Measurements from ENCODE around the gene KLHL10.
"Not testable (repeated sequence)": the region's sequence is repeated elsewhere in the genome, so short reads cannot be mapped to it uniquely, and the experiment has no call there.

KLHL10 gene

DNA sequence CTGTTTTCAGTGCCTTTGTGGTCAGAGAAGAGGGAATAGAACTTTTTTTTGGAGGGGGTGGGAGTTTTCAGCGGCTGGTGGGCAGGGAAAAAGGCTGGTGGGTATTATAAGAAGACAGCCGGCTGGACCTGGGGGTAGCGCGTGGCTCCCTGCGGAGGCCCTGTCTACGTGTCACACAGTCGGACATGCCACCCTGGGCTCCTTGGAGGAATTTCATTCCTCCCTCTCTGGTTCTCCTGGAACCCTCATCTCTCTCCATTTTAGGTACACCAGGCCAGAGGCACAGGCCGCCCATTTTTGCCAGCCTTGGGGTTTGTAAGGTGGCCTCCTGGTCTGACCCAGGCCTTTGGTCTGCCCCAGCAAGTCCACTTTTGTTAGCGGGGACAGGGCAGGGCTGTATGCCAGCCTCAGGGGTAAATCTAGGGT is 23.9 kb upstream of the KLHL10 start:
- FAIRE-seq: no peak

DNA sequence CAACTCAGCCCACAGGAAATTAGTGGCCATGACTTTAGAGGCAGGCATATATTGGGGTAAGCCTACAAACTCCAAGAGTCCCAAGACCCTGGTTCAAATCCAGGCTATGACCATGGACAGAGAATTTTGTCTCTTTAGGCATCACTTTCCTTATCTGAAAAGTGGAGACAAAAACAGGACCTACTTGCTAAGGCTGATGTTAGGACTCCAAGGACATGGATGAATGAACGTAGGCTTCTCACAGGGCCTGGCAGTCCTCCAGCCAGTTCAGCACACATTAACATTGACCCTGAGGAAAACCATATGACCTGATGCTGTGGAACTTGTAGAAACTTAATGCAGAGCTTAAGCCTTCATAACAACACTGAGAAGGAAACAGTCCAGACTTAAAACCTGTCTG is 23.4 kb upstream of the KLHL10 start:
- no peak for FAIRE-seq

DNA sequence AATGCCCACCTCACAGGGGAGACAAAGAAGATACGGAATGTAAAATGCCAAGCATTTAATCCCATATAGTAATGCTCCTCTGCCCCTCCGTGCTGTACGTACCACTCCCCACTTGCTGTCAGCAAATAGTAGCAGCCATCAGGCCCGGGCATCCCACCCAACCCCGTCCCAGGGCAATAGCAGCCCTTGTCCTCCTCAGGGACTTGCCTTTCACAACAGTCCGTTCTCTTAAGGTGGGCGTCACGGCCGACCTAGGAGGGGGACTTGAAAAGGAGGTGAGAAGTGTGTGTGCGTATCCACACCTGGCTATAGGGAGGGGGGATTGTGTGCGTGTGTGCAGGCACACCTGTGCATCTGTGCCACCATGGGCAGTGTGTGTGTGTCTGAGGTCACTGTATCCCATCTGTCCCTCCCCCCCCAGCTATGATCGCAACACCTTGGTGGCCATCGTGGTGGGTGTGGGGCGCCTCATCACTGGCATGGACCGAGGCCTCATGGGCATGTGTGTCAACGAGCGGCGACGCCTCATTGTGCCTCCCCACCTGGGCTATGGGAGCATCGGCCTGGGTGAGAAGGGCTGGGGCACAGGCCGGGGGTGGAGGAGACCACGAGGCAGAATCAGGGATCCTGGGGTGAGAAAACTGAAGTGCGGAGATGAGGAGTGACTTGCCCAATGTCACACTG is 20.8 kb upstream of the KLHL10 start:
- FAIRE-seq: no peak

DNA sequence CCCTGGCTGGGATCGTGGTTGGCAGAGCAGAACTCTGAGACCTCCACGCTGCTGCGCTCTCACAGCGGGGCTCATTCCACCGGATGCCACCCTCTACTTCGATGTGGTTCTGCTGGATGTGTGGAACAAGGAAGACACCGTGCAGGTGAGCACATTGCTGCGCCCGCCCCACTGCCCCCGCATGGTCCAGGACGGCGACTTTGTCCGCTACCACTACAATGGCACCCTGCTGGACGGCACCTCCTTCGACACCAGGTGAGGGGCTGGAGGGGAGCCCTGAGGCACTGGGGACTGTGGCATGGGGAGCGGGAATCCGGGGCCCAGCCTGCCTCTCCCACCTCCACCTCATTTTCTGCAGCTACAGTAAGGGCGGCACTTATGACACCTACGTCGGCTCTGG is 19.6 kb upstream of the KLHL10 start:
- no peak for FAIRE-seq

DNA sequence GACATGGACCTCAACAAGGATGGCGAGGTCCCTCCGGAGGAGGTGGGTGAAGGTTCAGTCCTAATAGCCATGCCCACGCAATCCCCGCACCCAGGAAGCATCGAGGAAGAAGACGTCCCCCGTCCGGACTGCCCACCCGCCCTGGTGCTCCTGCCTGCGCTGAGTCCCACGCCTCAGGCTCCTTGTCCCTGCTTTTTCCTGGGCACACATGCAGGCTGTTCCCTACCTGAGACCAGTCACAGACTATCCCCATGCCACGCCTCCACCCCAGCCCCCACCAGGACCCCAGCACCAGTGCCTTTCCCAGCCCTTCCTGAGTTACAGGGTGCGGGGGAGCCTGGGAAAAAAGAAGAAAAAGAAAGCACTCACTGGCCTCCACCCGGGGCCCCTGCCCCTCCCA is 15.8 kb upstream of the KLHL10 start:
- FAIRE-seq: no peak

DNA sequence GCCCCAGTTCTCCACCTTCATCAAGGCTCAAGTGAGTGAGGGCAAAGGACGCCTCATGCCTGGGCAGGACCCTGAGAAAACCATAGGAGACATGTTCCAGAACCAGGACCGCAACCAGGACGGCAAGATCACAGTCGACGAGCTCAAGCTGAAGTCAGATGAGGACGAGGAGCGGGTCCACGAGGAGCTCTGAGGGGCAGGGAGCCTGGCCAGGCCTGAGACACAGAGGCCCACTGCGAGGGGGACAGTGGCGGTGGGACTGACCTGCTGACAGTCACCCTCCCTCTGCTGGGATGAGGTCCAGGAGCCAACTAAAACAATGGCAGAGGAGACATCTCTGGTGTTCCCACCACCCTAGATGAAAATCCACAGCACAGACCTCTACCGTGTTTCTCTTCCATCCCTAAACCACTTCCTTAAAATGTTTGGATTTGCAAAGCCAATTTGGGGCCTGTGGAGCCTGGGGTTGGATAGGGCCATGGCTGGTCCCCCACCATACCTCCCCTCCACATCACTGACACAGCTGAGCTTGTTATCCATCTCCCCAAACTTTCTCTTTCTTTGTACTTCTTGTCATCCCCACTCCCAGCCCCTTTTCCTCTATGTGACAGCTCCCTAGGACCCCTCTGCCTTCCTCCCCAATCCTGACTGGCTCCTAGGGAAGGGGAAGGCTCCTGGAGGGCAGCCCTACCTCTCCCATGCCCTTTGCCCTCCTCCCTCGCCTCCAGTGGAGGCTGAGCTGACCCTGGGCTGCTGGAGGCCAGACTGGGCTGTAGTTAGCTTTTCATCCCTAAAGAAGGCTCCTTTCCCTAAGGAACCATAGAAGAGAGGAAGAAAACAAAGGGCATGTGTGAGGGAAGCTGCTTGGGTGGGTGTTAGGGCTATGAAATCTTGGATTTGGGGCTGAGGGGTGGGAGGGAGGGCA is 15.1 kb upstream of the KLHL10 start:
- no peak for FAIRE-seq

DNA sequence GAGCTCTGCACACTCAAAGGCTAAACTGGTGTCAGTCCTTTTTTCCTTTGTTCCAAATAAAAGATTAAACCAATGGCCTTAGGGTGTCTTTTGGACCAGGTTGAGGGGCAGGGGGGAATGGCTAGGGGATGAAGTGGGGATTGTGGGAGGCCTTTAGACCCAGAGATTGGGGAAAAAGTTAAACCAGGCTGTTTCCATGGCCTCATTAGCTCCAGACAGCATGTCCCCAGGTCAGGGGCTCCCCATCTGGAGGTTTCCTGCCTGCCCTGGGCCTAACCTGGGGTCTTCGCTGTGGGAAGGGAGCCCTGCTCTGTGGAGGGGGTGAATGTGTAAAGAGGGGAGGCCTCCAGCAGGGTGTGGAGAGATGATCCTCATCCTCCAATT is 14.5 kb upstream of the KLHL10 start:
- no peak for FAIRE-seq

DNA sequence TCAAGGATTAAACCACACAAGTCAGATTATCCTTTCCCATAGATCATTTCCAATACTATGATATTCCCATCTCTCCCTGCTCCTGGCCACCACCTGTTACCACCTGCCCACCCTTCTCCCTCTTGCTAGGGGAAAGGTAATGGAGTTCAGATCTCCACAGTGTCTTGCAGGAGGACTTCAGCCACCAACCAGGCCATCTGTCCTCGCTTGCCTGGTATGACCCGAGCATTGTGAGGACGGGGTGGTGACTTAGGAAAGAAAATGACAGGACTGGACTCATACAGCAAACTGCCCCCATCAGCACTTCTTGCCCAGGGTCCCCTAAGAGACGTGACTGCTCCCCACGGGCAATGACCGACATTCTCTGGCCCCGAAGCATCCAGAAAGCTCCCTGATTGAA is 14.0 kb upstream of the KLHL10 start:
- FAIRE-seq: no peak

DNA sequence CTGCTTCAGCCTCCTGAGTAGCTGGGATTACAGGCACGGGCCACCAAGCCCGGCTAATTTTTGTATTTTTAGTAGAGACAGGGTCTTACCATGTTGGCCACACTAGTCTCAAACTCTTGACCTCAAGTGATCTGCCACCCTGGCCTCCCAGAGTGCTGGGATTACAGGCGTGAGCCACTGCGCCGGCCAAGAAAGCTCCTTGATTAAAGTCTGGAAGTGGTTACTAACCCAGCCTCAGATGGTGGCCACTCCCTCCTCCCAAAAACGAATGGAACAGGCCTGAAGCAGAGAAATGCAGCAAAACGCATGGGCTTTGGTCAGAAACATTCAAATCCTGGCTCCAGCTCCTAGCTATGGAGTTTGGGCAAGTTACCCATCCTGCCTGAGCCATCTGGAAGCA is 13.5 kb upstream of the KLHL10 start:
- no peak for FAIRE-seq

DNA sequence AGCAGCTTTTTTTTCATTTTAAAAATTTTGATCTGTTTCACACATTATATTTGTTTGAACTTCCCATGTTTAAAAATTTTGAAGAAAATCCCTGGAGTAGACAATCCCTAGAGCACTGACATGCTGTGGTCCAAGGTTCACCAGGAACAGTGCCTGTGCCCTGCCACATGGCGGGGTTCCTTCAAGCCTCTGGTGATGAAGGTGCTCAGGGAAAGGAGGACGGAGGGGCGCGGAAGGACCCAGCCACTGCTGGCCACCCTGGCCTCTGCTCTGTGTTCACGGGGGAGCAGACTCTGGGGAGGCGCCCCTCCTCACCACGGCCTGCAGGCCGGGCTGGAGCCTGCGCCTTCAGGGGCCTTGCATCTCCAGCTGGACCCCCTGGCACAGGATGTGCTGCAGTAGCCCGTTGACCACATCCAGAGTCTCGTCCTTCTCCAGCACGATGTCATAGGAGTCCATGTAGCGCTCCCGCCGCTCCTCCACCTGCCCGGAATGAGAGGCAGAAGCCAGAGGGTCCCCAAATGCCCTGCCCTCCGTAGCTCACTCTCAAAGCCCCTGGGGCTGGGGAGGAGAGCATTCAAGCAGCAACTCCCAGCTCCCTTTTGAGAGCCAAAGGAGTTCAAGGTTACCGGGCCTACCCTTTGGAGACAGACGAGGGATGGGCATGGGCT is 12.3 kb upstream of the KLHL10 start:
- no peak for FAIRE-seq

DNA sequence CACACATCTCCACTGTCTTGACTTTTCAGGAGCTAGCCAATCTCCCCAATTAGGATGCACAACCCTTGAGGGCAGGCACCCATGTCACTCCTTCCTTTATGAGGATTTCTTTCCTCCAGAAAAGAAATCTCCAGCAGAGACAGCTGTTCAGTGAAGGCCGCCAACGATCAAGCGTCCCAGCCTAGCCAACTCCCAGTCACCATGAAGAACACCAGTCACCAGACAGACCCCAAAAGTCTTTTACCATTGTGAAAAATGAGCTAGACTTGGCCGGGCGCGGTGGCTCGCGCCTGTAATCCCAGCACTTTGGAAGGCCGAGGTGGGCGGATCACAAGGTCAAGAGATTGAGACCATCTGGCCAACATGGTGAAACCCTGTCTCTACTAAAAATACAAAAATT is 7.7 kb upstream of the KLHL10 start:
- FAIRE-seq: not testable (repeated sequence)

DNA sequence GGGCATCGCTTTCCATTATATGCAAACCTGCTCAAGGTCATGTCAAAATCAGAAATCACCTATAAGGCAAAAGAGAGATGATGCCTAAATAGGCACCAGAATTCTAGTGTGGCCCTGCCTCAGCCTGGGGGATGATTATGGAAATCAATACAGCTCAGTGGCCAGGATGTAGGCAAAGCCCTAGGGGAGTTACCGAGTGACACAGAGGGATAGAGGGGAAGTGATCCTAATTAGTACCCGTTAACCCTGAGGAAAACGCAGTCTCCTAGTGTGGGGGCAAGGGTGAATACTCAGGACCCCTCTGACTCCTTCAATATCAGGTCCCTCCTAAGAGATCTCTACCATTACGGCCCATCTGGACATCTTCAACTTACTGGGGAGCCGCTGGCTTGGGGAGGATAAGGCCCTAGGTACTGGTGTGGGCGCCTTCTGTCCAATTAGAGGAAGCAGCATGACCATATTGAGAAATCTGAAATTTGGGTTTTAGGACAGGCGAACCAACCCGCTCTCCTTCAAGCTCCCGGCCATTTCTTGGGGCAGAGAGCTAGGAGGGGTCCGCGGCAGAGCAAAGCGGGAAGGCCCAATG is 2.3 kb upstream of the KLHL10 start:
- no peak for FAIRE-seq

DNA sequence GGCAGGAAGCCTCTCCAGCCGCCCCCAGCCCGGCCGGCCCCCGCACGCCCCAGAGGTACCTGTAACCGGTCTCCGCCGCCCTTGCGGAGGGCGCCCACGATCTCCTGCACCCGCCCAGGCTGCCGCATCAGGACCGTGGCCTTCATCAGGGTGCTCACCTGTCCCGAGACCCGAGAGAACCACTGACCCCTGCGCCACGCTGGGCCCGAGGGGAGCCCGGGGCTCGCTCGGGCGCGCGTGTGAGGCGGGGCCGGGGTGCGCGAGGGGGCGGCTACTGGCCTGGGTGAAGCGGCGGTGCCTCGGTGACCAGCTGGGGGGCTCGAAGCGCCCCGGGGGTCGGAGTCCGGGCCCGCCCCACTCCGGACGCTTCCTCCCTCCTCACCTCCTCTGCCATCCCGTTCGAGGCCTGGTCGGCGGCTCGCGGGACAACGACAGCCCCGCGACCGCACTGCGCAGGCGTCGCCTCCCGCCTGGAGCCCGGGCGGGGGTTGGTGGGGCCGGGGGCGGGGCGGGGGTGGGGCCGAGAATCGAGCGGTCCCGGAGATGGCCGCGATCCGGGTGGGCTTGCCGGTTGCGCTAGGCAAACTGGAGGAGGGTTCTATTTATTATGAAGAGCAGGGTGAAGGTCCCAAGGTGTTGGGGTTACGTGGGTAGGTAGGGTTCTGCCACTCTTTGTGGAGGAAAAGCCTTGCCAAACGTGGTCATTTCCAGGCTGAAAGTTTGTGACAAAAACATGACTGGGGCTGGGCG is 1.6 kb upstream of the KLHL10 start, which contains the start of gene NT5C3B:
TSS of gene NT5C3B (minus strand) at position 433 of the 750 bp plus-strand sequence. CDS start at position 394, 39 bp downstream.
- no peak for FAIRE-seq

DNA sequence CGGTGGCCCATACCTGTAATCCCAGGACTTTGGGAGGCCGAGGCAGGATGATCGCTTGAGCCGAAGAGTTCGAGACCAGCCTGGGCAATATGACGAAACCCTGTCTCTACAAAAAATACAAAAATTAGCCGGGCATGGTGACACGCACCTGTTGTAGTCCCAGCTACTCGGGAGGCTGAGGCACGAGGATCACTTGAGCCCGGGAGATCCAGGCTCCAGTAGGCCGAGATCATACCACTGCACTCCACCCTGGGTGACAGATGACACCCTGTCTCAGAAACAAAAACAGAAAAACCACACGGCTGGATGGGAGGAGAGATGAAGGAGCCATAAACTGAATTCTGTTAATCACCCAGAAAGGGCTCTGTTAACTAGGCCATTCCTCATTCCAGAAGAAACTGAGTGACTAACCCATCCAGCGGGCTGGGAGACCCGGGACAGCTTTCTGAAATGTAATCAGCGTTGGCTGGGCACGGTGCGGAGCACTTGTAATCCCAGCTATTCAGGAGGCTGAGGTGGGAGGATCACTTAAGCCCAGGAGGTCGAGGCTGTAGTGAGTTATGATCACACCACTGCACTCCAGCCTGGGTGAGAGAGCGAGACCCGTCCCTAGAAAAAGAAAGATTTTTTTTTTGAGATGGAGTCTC is 952 bp upstream of the KLHL10 start:
- no peak for FAIRE-seq

DNA sequence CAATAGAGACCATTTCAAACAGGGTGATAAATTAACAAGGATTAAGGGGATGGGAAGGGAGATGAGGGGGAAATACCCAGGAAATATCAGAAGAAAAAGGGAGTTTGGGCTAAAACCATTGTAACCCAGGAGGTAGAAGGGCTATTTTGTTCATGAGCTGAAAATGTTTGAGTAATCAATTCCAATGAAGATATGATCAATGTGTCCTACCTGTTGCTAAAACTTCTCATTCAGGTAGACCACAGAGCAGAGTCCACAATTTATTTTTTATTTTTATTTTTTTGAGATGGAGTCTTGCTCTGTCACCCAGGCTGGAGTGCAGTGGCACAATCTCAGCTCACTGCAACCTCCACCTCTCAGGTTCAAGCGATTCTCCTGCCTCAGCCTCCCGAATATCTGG is 1.8 kb downstream of the KLHL10 start:
- not testable (repeated sequence) for FAIRE-seq

DNA sequence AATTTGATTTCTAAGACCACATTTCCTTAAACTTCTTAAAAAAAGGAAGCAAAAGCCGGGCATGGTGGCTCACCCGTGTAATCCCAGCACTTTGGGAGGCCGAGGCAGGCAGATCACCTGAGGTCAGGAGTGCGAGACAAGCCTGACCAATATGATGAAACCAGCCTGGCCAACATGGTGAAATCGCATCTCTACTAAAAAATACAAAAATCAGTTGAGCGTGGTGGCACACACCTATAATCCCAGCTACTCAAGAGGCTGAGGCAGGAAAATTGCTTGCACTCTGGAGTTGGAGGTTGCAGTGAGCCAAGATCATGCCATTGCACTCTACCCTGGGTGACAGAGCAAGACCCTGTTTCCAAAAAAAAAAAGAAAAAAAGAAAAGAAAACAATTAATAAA is 3.2 kb downstream of the KLHL10 start:
- FAIRE-seq: not testable (repeated sequence)

DNA sequence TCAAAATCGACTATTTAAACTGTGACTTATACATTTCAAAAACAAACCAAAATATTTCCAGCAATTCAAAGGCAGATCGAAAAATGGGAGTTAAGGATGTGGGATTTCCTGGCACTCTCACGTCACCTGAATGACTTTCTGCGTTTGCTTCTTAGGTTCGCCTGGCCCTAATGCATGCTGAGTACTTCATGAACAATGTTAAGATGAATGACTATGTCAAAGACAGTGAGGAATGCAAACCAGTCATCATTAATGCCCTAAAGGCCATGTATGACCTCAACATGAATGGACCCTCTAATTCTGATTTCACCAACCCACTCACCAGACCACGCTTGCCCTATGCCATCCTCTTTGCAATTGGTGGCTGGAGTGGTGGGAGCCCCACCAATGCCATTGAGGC is 7.3 kb downstream of the KLHL10 start:
- no peak for FAIRE-seq

DNA sequence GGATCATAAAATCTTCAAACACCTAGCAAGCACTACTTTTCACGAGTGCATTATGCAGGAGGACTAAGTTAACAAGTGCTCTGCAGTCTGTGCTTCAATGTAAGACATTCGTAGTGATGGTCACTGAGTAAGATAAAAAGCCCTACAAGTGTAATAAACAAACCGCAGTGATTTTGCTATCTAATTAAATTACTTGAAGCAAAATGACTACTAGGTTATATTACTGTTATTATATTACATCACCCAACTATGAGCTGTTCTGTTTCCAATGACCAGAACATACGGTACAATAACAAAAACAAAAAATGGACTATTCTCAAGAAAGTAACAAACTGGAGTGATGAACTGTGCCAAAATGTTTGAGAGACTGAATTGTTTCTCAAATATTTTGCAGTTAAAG is 11.2 kb downstream of the KLHL10 start:
- FAIRE-seq: no peak

DNA sequence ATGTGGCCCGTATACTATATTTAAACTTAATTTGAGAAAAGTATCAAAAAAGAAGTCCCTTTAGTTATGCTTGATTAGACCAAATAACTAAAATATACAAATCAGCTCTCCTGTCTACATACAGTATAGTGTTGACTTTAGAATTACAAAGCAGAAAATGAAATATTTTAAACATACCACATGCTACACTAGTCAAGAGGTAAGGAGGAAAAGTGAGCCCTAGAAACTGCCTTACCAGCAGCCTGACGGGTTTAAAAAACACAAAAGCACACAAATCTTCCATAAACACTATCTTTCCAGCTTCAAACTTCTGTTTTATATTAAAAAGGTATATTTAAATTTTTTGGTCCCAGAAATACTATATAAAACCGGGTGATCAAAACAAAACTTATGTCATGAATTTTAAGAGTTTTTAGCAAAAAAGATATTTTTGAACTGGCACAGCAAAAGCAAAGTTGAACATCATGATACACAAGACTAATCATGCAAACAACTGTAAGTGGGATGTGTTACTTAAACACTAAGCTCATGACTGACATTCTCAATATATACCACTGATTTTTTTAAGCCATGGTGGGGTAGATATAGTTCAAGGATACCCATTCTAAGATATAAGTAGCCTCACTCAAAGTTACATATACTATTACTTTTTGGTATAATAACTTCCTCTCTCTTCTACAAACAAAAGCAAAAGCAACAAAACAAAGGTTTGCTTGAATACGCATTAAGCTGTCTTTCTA is 11.8 kb downstream of the KLHL10 start:
- FAIRE-seq: no peak

DNA sequence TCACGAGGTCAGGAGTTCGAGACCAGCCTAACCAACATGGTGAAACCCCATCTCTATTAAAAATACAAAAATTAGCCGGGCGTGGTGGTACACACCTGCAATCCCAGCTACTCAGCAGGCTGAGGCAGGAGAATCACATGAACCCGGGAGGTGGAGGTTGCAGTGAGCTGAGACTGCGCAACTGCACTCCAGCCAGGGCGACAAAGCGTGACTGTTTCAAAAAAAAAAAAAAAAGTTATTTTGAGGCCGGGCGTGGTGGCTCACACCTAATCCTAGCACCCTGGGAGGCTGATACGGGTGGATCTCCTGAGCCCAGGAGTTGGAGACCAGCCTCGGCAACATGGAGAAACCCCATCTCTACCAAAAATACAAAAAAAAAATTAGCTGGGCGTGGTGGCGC is 13.8 kb downstream of the KLHL10 start:
- FAIRE-seq: not testable (repeated sequence)

DNA sequence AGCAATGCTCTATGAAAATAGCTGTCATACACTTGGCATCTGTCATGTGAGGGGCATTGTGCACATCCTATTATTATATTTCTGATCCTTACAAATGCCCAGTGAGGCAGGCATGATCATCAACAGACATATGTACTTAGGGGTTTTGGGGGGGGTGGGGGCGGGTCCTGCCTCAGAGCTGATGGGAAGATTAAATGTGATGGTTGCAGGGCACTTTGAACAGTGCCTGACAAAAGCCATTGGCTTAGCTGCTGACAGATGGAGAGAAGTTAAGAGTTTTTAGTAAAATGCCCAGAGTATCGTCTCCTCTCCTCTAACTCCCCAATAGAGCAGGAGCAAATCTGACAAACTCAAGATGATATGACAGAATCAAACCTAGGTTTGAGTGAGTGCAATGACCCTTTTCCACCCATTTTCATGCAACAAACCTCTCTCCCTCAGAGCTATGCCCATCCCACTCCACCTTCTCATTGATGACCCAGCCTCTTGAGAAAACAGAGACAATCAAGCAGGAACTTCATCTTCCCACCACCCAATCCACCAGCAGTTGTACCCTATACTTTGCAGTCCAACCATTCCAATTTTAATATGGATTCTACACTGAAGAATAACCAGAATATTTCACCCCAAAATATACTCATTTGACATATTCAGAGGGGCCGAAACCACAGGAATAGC is 22.8 kb downstream of the KLHL10 start:
- FAIRE-seq: no peak

All from islet of Langerhans (tissue), 1 donor.